Suprapubic skin (tissue), 3 donors: ENCODE results near the gene ATG4D.

Experiments used
- POLR2A ChIP-seq, 2 donors: fragments of 450-650 bp; IDR thresholded peaks; one replicate each; pipeline ENCODE4 v1.6.1; 2017; ENCODE audit warnings: antibody characterized with exemption in 2 of 2, mild to moderate bottlenecking in 2 of 2, moderate library complexity in 2 of 2
- TF ChIP-seq, protein P1 (sequence below), 2 donors: fragments of 200-600 bp in 1 of 2; fragments of 450-650 bp in 1 of 2; sonication (generic) in 1 of 2; IDR thresholded peaks; one replicate each; pipeline ENCODE4 v1.5.1; 2016 to 2019; ENCODE audit warnings: antibody characterized with exemption in 2 of 2, mild to moderate bottlenecking in 1 of 2, moderate library complexity in 1 of 2

- TF ChIP-seq, protein P1, sequence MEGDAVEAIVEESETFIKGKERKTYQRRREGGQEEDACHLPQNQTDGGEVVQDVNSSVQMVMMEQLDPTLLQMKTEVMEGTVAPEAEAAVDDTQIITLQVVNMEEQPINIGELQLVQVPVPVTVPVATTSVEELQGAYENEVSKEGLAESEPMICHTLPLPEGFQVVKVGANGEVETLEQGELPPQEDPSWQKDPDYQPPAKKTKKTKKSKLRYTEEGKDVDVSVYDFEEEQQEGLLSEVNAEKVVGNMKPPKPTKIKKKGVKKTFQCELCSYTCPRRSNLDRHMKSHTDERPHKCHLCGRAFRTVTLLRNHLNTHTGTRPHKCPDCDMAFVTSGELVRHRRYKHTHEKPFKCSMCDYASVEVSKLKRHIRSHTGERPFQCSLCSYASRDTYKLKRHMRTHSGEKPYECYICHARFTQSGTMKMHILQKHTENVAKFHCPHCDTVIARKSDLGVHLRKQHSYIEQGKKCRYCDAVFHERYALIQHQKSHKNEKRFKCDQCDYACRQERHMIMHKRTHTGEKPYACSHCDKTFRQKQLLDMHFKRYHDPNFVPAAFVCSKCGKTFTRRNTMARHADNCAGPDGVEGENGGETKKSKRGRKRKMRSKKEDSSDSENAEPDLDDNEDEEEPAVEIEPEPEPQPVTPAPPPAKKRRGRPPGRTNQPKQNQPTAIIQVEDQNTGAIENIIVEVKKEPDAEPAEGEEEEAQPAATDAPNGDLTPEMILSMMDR (IDR thresholded peaks at IDR 0.05) = peak; percentile 76 to 83
- no peak for TF ChIP-seq POLR2A (IDR thresholded peaks at IDR 0.05)
Observed at GRCh38 chr19:10505583-10506229, 38.0 kb upstream of the ATG4D start.
